K562 (cell line): ENCODE data around the gene GABRB3. TPM values are rescaled to one million over a fixed set of nuclear protein-coding genes. Genes with fewer than 3 reads are reported as not detected.

Source experiments
- CCNT2 ChIP-seq: IDR thresholded peaks from 2 replicates; pipeline ENCODE4 v1.6.1; 2011; ENCODE audit warnings: borderline replicate concordance, low read depth, mild to moderate bottlenecking, moderate library complexity, mixed read lengths, low read length; ENCODE audit not compliant: insufficient read length; ENCODE audit errors: extremely low read depth
- ELF1 ChIP-seq: fragments of 200-800 bp; sonication (Bioruptor generic); IDR thresholded peaks from 2 replicates; pipeline ENCODE4 v1.6.1; 2016; ENCODE audit warnings: missing genetic modification characterization, missing compliant biosample characterization
- FOXK2 ChIP-seq, 2 experiments: fragments of 450-650 bp; IDR thresholded peaks in 1 of 2; conservative IDR thresholded peaks in 1 of 2; 2 replicates each; pipeline ENCODE4 v1.6.1; 2016; ENCODE audit warnings: low read depth in 2 of 2, mild to moderate bottlenecking in 1 of 2
- HINFP ChIP-seq: fragments of 450-650 bp; conservative IDR thresholded peaks from 2 replicates; pipeline ENCODE4 v1.6.1; 2016; ENCODE audit warnings: missing genetic modification characterization, low read depth, mild to moderate bottlenecking, control low read depth, missing compliant biosample characterization
- POLR2G ChIP-seq: fragments of 200-400 bp; formaldehyde crosslinking; IDR thresholded peaks from 2 replicates; pipeline ENCODE4 v1.6.1; 2017; ENCODE audit warnings: low read depth, mild to moderate bottlenecking, antibody characterized with exemption, low read length, moderate library complexity
- PPARD ChIP-seq: fragments of 250-450 bp; sonication (Bioruptor Pico); IDR thresholded peaks from 2 replicates; pipeline ENCODE4 v1.8.0; 2022; ENCODE audit warnings: inconsistent platforms, mild to moderate bottlenecking, moderate library complexity
- RBM14 ChIP-seq: fragments of 200-400 bp; formaldehyde crosslinking; IDR thresholded peaks from 2 replicates; pipeline ENCODE4 v1.6.1; 2018; ENCODE audit warnings: low read depth, mild to moderate bottlenecking, low read length, moderate library complexity, borderline replicate concordance; ENCODE audit not compliant: insufficient read depth
- SOX6 ChIP-seq: fragments of 450-650 bp; IDR thresholded peaks from 2 replicates; pipeline ENCODE4 v1.6.1; 2014; ENCODE audit warnings: mild to moderate bottlenecking
- TCF7 ChIP-seq: sonication (generic); IDR thresholded peaks from 2 replicates; pipeline ENCODE4 v1.6.1; 2016; ENCODE audit warnings: antibody characterized with exemption, borderline replicate concordance
- ZBTB33 ChIP-seq: sonication (generic); formaldehyde crosslinking; IDR thresholded peaks from 2 replicates; pipeline ENCODE4 v1.8.1; 2023; ENCODE audit warnings: mild to moderate bottlenecking, missing genetic modification reagents
- polyA plus RNA-seq, 8 experiments: library from polyadenylated mRNA; depleted of rRNA in 4 of 8; stranded (reverse) in 5 of 8; unstranded in 3 of 8; fragments of >200 nt; fragmentation: Nextera tagmentation in 2 of 8; fragmentation: Illumina TruSeq in 1 of 8; extraction: Ambion mirVana in 2 of 8; extraction: Trizol in 1 of 8; gene quantifications; 2 replicates each; pipeline versions ENCODE4 v1.2.1 to v1.2.3, GENCODE V29; 2011 to 2014; ENCODE audit warnings: inconsistent platforms in 1 of 8, missing spikeins in 1 of 8
- total RNA-seq, 7 experiments: library from RNA; depleted of rRNA in 6 of 7; stranded (reverse); fragments of >200 nt in 6 of 7; fragmentation: Illumina TruSeq in 2 of 7; extraction: Trizol in 2 of 7; gene quantifications; 2 replicates each; pipeline versions ENCODE4 v1.2.1 to v1.2.3, GENCODE V29; 2011 to 2021; ENCODE audit warnings: low replicate concordance in 1 of 7
- TF ChIP-seq, protein P1 (sequence below): fragments of 450-650 bp; IDR thresholded peaks from 2 replicates; pipeline ENCODE4 v1.6.1; 2016; ENCODE audit warnings: mild to moderate bottlenecking
- TF ChIP-seq, protein P2 (sequence below): fragments of 200-800 bp; sonication (Bioruptor generic); IDR thresholded peaks from 2 replicates; pipeline ENCODE4 v1.6.1; 2016; ENCODE audit warnings: missing genetic modification characterization, missing compliant biosample characterization
- TF ChIP-seq, protein P3 (sequence below): fragments of 250-450 bp; sonication (Bioruptor Pico); IDR thresholded peaks from 2 replicates; pipeline ENCODE4 v1.8.0; 2021; ENCODE audit warnings: moderate library complexity, mild to moderate bottlenecking, inconsistent platforms

The GABRB3 gene
- total and polyA plus RNA-seq, 9 of the 15 experiments (the other 6 are each of a cell fraction or from before 2014, with no cell fraction given), result 0.09 to 1.4 (median 0.49) TPM

- TF ChIP-seq, protein P1, sequence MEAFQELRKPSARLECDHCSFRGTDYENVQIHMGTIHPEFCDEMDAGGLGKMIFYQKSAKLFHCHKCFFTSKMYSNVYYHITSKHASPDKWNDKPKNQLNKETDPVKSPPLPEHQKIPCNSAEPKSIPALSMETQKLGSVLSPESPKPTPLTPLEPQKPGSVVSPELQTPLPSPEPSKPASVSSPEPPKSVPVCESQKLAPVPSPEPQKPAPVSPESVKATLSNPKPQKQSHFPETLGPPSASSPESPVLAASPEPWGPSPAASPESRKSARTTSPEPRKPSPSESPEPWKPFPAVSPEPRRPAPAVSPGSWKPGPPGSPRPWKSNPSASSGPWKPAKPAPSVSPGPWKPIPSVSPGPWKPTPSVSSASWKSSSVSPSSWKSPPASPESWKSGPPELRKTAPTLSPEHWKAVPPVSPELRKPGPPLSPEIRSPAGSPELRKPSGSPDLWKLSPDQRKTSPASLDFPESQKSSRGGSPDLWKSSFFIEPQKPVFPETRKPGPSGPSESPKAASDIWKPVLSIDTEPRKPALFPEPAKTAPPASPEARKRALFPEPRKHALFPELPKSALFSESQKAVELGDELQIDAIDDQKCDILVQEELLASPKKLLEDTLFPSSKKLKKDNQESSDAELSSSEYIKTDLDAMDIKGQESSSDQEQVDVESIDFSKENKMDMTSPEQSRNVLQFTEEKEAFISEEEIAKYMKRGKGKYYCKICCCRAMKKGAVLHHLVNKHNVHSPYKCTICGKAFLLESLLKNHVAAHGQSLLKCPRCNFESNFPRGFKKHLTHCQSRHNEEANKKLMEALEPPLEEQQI, result no peak
- no peak for TF ChIP-seq HINFP (tag)
- TF ChIP-seq, protein P2, sequence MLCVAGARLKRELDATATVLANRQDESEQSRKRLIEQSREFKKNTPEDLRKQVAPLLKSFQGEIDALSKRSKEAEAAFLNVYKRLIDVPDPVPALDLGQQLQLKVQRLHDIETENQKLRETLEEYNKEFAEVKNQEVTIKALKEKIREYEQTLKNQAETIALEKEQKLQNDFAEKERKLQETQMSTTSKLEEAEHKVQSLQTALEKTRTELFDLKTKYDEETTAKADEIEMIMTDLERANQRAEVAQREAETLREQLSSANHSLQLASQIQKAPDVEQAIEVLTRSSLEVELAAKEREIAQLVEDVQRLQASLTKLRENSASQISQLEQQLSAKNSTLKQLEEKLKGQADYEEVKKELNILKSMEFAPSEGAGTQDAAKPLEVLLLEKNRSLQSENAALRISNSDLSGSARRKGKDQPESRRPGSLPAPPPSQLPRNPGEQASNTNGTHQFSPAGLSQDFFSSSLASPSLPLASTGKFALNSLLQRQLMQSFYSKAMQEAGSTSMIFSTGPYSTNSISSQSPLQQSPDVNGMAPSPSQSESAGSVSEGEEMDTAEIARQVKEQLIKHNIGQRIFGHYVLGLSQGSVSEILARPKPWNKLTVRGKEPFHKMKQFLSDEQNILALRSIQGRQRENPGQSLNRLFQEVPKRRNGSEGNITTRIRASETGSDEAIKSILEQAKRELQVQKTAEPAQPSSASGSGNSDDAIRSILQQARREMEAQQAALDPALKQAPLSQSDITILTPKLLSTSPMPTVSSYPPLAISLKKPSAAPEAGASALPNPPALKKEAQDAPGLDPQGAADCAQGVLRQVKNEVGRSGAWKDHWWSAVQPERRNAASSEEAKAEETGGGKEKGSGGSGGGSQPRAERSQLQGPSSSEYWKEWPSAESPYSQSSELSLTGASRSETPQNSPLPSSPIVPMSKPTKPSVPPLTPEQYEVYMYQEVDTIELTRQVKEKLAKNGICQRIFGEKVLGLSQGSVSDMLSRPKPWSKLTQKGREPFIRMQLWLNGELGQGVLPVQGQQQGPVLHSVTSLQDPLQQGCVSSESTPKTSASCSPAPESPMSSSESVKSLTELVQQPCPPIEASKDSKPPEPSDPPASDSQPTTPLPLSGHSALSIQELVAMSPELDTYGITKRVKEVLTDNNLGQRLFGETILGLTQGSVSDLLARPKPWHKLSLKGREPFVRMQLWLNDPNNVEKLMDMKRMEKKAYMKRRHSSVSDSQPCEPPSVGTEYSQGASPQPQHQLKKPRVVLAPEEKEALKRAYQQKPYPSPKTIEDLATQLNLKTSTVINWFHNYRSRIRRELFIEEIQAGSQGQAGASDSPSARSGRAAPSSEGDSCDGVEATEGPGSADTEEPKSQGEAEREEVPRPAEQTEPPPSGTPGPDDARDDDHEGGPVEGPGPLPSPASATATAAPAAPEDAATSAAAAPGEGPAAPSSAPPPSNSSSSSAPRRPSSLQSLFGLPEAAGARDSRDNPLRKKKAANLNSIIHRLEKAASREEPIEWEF (CRISPR knock-in tag), result no peak
- peak; percentile 82 for TF ChIP-seq POLR2G
- TF ChIP-seq FOXK2 (conservative IDR thresholded peaks at IDR 0.05 in 1 of 2, IDR thresholded peaks at IDR 0.05 in 1 of 2; ENCODE audit: low read depth in 2 of 2), result no peak
- no peak for TF ChIP-seq TCF7
- no peak for TF ChIP-seq PPARD
- no peak for TF ChIP-seq ZBTB33
- no peak for TF ChIP-seq SOX6
- TF ChIP-seq CCNT2, result no peak
- no peak for TF ChIP-seq RBM14
- peak; percentile 69 for TF ChIP-seq ELF1 (tag)
- TF ChIP-seq, protein P3, sequence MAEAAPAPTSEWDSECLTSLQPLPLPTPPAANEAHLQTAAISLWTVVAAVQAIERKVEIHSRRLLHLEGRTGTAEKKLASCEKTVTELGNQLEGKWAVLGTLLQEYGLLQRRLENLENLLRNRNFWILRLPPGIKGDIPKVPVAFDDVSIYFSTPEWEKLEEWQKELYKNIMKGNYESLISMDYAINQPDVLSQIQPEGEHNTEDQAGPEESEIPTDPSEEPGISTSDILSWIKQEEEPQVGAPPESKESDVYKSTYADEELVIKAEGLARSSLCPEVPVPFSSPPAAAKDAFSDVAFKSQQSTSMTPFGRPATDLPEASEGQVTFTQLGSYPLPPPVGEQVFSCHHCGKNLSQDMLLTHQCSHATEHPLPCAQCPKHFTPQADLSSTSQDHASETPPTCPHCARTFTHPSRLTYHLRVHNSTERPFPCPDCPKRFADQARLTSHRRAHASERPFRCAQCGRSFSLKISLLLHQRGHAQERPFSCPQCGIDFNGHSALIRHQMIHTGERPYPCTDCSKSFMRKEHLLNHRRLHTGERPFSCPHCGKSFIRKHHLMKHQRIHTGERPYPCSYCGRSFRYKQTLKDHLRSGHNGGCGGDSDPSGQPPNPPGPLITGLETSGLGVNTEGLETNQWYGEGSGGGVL (CRISPR knock-in tag), result no peak
Measured at GRCh38 chr15:26628879-26629529, 143.9 kb downstream of the GABRB3 start (continued).
